SJCRH30 (cell line): Measurements from ENCODE around the gene RO60. TPM values are rescaled to one million over a fixed set of nuclear protein-coding genes. Genes with fewer than 3 reads are reported as not detected.
A peak's percentile ranks its signal among the peaks of the same experiment; 100 is the strongest.

Experiments used
- DNase-seq, 2 experiments: peaks; one replicate each; pipeline ENCODE4 v3.0.0-alpha.2; 2015 to 2020
- H3K27ac ChIP-seq: fragments of 250-450 bp; sonication (Bioruptor Pico); 2 replicates; pipeline ENCODE4 v1.5.1; 2020; ENCODE audit warnings: mild to moderate bottlenecking, moderate library complexity
- H3K27me3 ChIP-seq: fragments of 250-450 bp; sonication (Bioruptor Pico); 2 replicates; pipeline ENCODE4 v1.5.1; 2020; ENCODE audit warnings: mild to moderate bottlenecking, moderate library complexity
- H3K36me3 ChIP-seq: fragments of 250-450 bp; sonication (Bioruptor Pico); 2 replicates; pipeline ENCODE4 v1.5.1; 2020; ENCODE audit warnings: mild to moderate bottlenecking, moderate library complexity
- H3K4me1 ChIP-seq: fragments of 250-450 bp; sonication (Bioruptor Pico); 2 replicates; pipeline ENCODE4 v1.5.1; 2020; ENCODE audit warnings: mild to moderate bottlenecking, moderate library complexity
- H3K4me3 ChIP-seq: fragments of 250-450 bp; sonication (Bioruptor Pico); 2 replicates; pipeline ENCODE4 v1.5.1; 2020; ENCODE audit warnings: mild to moderate bottlenecking, moderate library complexity
- H3K9me3 ChIP-seq: fragments of 250-450 bp; sonication (Bioruptor Pico); replicated peaks from 2 replicates; pipeline ENCODE4 v1.5.1; 2020; ENCODE audit warnings: mild to moderate bottlenecking, moderate library complexity
- total RNA-seq: library from RNA; depleted of rRNA; stranded (reverse); fragments of >200 nt; shearing (Covaris generic); gene quantifications from 2 replicates; pipeline ENCODE4 v1.2.3, GENCODE V29; 2014

Gene RO60
- total RNA-seq, 1 experiment from 2014 or later: 91.9 TPM

- DNase-seq: no peak
- H3K27me3 ChIP-seq: no peaks in the 10 kb centered on the region
- no peaks in the 10 kb centered on the region for H3K4me1 ChIP-seq
- H3K36me3 ChIP-seq: peaks cover 43% of the 10 kb centered on the region
- H3K9me3 ChIP-seq: no peaks in the 10 kb centered on the region
- no peak overlapping the region for H3K27ac ChIP-seq
- H3K4me3 ChIP-seq: no peak overlapping the region
These were observed 18.6 kb downstream of the RO60 start for GRCh38 chr1:193077991-193078390.

GRCh38 chr1:193079187-193079586 lies 19.8 kb downstream of the RO60 start:
- Histone ChIP-seq H3K9me3 (no peaks in the 10 kb centered on the region), H3K4me1 (no peaks in the 10 kb centered on the region), H3K4me3 (no peak overlapping the region), H3K36me3 (peaks cover 46% of the 10 kb centered on the region), H3K27ac (no peak overlapping the region), H3K27me3 (no peaks in the 10 kb centered on the region)
- DNase-seq: no peak

GRCh38 chr1:193083365-193084088 lies 24.1 kb downstream of the RO60 start:
- H3K36me3 ChIP-seq: peaks cover 36% of the 10 kb centered on the region
- H3K4me1 ChIP-seq: no peaks in the 10 kb centered on the region
- H3K4me3 ChIP-seq: no peak overlapping the region
- no peaks in the 10 kb centered on the region for H3K9me3 ChIP-seq
- no peak overlapping the region for H3K27ac ChIP-seq
- no peaks in the 10 kb centered on the region for H3K27me3 ChIP-seq
- DNase-seq: no peak

GRCh38 chr1:193085263-193085662 lies 25.9 kb downstream of the RO60 start:
- H3K36me3 ChIP-seq: peaks cover 33% of the 10 kb centered on the region
- no peak overlapping the region for H3K4me3 ChIP-seq

GRCh38 chr1:193086342-193086741 lies 26.9 kb downstream of the RO60 start:
- H3K36me3 ChIP-seq: peaks cover 29% of the 10 kb centered on the region
- H3K4me3 ChIP-seq: no peak overlapping the region
- DNase-seq: no peak
- H3K27ac ChIP-seq: no peak overlapping the region
- H3K27me3 ChIP-seq: no peaks in the 10 kb centered on the region
- H3K9me3 ChIP-seq: no peaks in the 10 kb centered on the region
- no peaks in the 10 kb centered on the region for H3K4me1 ChIP-seq

More at GRCh38 chr1:193085263-193085662, 25.9 kb downstream of the RO60 start:
- no peaks in the 10 kb centered on the region for H3K27me3 ChIP-seq
- no peaks in the 10 kb centered on the region for H3K9me3 ChIP-seq
- DNase-seq: no peak
- H3K27ac ChIP-seq: no peak overlapping the region
- no peaks in the 10 kb centered on the region for H3K4me1 ChIP-seq

GRCh38 chr1:193087893-193088292 lies 28.5 kb downstream of the RO60 start:
- Histone ChIP-seq H3K4me3 (no peak overlapping the region), H3K27ac (no peak overlapping the region), H3K36me3 (peaks cover 22% of the 10 kb centered on the region)

GRCh38 chr1:193090865-193091264 lies 31.5 kb downstream of the RO60 start:
- H3K4me3 ChIP-seq: no peak overlapping the region
- no peak overlapping the region for H3K27ac ChIP-seq
- no peaks in the 10 kb centered on the region for H3K9me3 ChIP-seq
- no peaks in the 10 kb centered on the region for H3K4me1 ChIP-seq
- H3K36me3 ChIP-seq: peaks cover 8% of the 10 kb centered on the region
- no peak for DNase-seq
- H3K27me3 ChIP-seq: no peaks in the 10 kb centered on the region

More at GRCh38 chr1:193087893-193088292, 28.5 kb downstream of the RO60 start:
- H3K4me1 ChIP-seq: no peaks in the 10 kb centered on the region
- H3K27me3 ChIP-seq: no peaks in the 10 kb centered on the region
- H3K9me3 ChIP-seq: no peaks in the 10 kb centered on the region
- DNase-seq: no peak

- no peak overlapping the region for H3K4me3 ChIP-seq
- DNase-seq: no peak
- H3K9me3 ChIP-seq: no peaks in the 10 kb centered on the region
- peaks cover 17% of the 10 kb centered on the region for H3K36me3 ChIP-seq
- H3K27me3 ChIP-seq: no peaks in the 10 kb centered on the region
- no peak overlapping the region for H3K27ac ChIP-seq
- no peaks in the 10 kb centered on the region for H3K4me1 ChIP-seq
These were observed 34.7 kb downstream of the RO60 start for GRCh38 chr1:193094112-193094511.

- Histone ChIP-seq H3K27ac (peak overlapping the region; percentile 77), H3K4me1 (peaks cover 4% of the 10 kb centered on the region; the same call in 1 of the 2 replicates), H3K36me3 (peaks cover 14% of the 10 kb centered on the region), H3K27me3 (no peaks in the 10 kb centered on the region), H3K4me3 (peak overlapping the region; percentile 91), H3K9me3 (no peaks in the 10 kb centered on the region)
- peak; percentile 53 to 81 for DNase-seq
These were observed 43.2 kb downstream of the RO60 start for GRCh38 chr1:193102662-193103061.

GRCh38 chr1:193103759-193104501 lies 44.5 kb downstream of the RO60 start:
- Histone ChIP-seq H3K27me3 (no peaks in the 10 kb centered on the region), H3K4me3 (peak overlapping the region; percentile 91), H3K9me3 (no peaks in the 10 kb centered on the region), H3K27ac (peak overlapping the region; percentile 81), H3K4me1 (peaks cover 4% of the 10 kb centered on the region; the same call in 1 of the 2 replicates), H3K36me3 (peaks cover 11% of the 10 kb centered on the region)
- peak in 1 of 2 experiments; percentile 26 for DNase-seq

GRCh38 chr1:193104502-193104906 lies 45.1 kb downstream of the RO60 start:
- Histone ChIP-seq H3K4me3 (peak overlapping the region; percentile 91), H3K9me3 (no peaks in the 10 kb centered on the region), H3K36me3 (peaks cover 11% of the 10 kb centered on the region), H3K27ac (peak overlapping the region; percentile 81), H3K27me3 (no peaks in the 10 kb centered on the region), H3K4me1 (peaks cover 4% of the 10 kb centered on the region; the same call in 1 of the 2 replicates)
- DNase-seq: peak; percentile 53 to 64

- peak within 1 kb of the TSS; percentile 81 for H3K27ac ChIP-seq
- H3K27me3 ChIP-seq: no peaks in the 10 kb centered on the region
- peak; percentile 77 to 85 for DNase-seq
These were observed 45.8 kb downstream of the RO60 start, which contains the start of gene GLRX2 for GRCh38 chr1:193104907-193105820. GLRX2 (minus strand) TSS chr1:193105414; CDS start chr1:193105382, 32 bp downstream.

GRCh38 chr1:193105821-193106177 lies 46.4 kb downstream of the RO60 start:
- Histone ChIP-seq H3K9me3 (no peaks in the 10 kb centered on the region), H3K4me1 (peaks cover 4% of the 10 kb centered on the region; the same call in 1 of the 2 replicates), H3K27me3 (no peaks in the 10 kb centered on the region), H3K36me3 (peaks cover 2% of the 10 kb centered on the region; the same call in 1 of the 2 replicates), H3K27ac (peak overlapping the region; percentile 81), H3K4me3 (peak overlapping the region; percentile 91)
- DNase-seq: no peak

More at GRCh38 chr1:193104907-193105820, 45.8 kb downstream of the RO60 start, which contains the start of gene GLRX2:
- H3K9me3 ChIP-seq: no peaks in the 10 kb centered on the region
- H3K4me3 ChIP-seq: peak within 1 kb of the TSS; percentile 91
- H3K4me1 ChIP-seq: peaks cover 4% of the 10 kb centered on the region; the same call in 1 of the 2 replicates
- peaks cover 6% of the 10 kb centered on the region; the same call in 1 of the 2 replicates for H3K36me3 ChIP-seq

GRCh38 chr1:193108471-193108870 lies 49.1 kb downstream of the RO60 start:
- DNase-seq: no peak

More at GRCh38 chr1:193108471-193108870, 49.1 kb downstream of the RO60 start:
- no peaks in the 10 kb centered on the region for H3K27me3 ChIP-seq
- H3K4me3 ChIP-seq: no peak overlapping the region
- H3K36me3 ChIP-seq: no peaks in the 10 kb centered on the region
- no peaks in the 10 kb centered on the region for H3K9me3 ChIP-seq
- H3K4me1 ChIP-seq: no peaks in the 10 kb centered on the region
- H3K27ac ChIP-seq: no peak overlapping the region
